NCI-H1436 (cell line): Measurements from ENCODE around the gene USP35.
"Not testable (repeated sequence)": the region's sequence is repeated elsewhere in the genome, so short reads cannot be mapped to it uniquely, and the experiment has no call there.

ENCODE experiments used
- DNase-seq: peaks from one replicate; lab custom pipeline; 2025; lab: John Stamatoyannopoulos, UW

USP35 gene

GRCh38 chr11:78216021-78216420 lies 27.3 kb downstream of the USP35 start:
- no peak for DNase-seq

GRCh38 chr11:78216571-78217287 lies 28.0 kb downstream of the USP35 start:
- DNase-seq = no peak

GRCh38 chr11:78217650-78218541 lies 29.2 kb downstream of the USP35 start:
- no peak for DNase-seq

GRCh38 chr11:78218707-78219492 lies 30.2 kb downstream of the USP35 start:
- DNase-seq = no peak

GRCh38 chr11:78219493-78220217 lies 30.9 kb downstream of the USP35 start:
- no peak for DNase-seq

GRCh38 chr11:78220218-78221157 lies 31.8 kb downstream of the USP35 start:
- no peak for DNase-seq

GRCh38 chr11:78221396-78222315 lies 32.9 kb downstream of the USP35 start:
- no peak for DNase-seq

GRCh38 chr11:78222726-78223125 lies 34.0 kb downstream of the USP35 start:
- not testable (repeated sequence) for DNase-seq

- DNase-seq = no peak
Measured at GRCh38 chr11:78223320-78223954, 34.7 kb downstream of the USP35 start.

GRCh38 chr11:78224506-78224905 lies 35.8 kb downstream of the USP35 start:
- no peak for DNase-seq

GRCh38 chr11:78224906-78225420 lies 36.2 kb downstream of the USP35 start:
- DNase-seq = no peak

- no peak for DNase-seq
Measured at GRCh38 chr11:78226684-78227680, 38.3 kb downstream of the USP35 start.

GRCh38 chr11:78227921-78228320 lies 39.2 kb downstream of the USP35 start:
- DNase-seq = no peak

- peak; percentile 67 for DNase-seq
Measured at GRCh38 chr11:78228467-78228866, 39.7 kb downstream of the USP35 start.

- DNase-seq = no peak
Measured at GRCh38 chr11:78229106-78229505, 40.4 kb downstream of the USP35 start.

- DNase-seq = no peak
Measured at GRCh38 chr11:78230161-78230877, 41.6 kb downstream of the USP35 start.

- no peak for DNase-seq
Measured at GRCh38 chr11:78231962-78232501, 43.3 kb downstream of the USP35 start.
